ENCODE data around the gene DPP10.

Gene DPP10

DNA sequence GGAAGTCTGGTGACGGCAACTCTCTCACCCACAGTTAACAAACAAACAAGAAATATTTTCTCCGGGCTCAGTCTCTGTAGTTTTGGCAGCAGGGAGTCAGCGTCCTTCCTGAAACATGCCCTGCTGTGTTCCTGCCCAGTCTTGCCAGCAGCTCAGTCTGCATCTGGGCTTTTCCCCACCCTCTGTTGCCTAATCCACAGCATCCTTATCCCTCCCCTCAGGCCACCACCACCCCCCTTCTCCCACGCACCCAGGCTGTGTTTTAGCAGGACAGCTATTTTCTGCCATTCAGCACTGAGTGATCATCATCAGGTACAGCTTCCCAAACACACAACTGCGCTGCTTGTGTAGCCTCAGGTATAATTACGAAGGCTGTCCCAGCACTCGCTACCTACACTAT lies 168.2 kb downstream of the DPP10 start:
- DNase-seq = no peak

DNA sequence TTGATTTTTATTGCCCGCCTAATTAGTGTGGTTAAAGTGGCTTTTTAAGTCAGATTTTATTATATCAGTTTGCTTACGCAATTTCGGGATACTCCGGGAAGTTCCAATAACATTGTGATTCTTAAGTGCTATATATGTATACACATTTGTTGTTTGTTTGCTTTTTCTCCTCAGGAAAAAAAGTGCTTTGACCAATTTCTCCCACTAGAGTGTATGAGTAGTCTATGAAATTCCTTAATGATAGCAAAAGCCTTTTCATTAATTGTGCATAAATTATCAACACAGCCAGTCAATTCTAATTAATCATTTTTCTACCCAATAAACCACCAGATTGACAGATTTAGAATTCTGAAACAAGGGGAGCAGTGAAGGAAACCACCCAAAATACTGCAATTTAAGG lies 172.2 kb downstream of the DPP10 start:
- DNase-seq = no peak

DNA sequence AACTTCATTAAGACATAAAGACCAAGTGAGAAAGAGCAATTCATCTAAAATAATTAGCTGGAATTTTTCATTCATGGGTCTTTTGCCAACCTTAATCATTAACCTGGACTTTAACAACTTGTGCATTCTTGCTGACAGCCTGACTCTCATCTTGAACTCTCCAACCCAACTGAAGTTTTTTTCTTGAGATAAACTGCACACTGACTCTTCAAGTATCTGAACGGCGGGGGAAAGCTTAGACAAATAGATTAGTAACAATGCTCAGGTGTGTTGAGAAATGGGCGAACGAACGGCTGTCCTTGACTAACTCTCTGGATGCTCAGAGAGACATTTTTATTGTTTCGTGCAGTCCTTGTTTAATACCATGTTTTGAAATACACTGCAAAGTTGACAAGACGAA lies 186.0 kb downstream of the DPP10 start:
- DNase-seq = no peak

DNA sequence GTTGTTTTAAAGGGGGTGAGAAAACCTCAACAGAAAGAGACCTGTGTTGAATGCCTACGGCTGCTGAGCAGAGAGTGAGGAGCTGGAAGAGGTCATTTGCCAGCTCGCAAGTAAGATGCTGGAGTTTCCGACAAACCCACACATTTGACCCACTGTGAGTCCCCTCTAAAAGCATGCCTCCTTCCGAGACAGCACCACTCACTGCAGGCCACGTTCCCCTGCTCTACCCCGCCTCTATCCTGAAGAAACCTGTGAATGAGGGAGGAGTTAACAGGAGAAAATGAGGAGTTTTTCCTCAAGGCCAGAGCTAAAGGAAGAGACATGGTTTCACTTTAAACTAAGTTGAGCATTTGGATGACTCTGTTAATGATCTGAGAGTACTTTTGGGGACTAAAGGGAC lies 188.7 kb downstream of the DPP10 start:
- DNase-seq = no peak

DNA sequence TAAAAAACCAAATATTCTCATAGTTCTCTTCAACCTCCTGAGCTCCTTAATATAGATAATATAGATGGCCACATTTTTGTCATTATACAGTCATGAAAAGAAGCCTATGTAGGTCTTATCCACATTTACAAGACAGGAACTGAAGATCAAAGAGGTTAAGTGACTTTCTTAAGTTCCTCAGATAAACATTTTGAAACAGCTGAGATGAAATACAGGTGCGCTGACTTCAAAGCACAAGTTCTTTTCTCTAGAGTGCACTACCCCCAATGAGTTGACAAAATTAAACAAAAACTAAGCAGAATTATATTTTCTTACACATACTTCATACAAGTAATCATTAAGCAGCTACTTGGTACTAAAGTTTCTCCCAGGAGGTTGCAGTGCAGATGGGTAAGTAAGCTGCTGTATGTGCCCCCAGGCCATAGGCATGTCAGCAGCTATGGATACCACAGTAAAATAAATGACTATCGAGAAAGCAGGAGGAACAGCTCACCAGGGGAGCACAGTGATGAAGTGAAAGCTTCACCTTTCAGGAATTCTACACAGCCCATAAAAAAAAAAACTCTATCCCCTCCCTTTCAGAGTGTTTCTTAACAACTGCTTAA lies 199.8 kb downstream of the DPP10 start:
- no peak for DNase-seq

DNA sequence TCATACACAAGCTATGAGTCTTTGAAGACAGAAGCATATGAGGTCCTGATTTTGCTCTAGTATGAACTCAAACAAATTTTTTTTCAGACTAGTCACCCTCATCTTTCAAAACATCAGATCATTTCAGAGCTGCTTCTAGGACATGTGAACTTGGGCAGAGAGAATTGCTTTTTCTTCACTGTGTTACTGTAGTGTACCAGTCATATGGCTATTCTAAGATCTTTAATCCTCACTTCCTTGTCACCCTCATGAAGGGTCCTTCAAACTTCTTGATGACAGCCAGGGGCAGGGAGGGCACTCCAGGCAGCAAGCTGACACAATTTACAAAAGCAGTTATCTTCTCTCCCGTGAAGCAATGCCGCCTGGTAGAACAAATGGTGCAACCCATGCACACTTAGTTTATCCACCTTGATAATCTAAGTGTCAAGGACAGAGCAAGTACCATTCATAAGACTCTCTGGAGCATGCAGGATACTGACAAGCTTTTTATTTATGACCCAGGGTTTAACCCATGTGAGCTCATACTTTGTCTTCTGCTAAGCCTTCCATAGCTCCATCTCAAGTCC lies 200.6 kb downstream of the DPP10 start:
- peak; percentile 45 for DNase-seq

DNA sequence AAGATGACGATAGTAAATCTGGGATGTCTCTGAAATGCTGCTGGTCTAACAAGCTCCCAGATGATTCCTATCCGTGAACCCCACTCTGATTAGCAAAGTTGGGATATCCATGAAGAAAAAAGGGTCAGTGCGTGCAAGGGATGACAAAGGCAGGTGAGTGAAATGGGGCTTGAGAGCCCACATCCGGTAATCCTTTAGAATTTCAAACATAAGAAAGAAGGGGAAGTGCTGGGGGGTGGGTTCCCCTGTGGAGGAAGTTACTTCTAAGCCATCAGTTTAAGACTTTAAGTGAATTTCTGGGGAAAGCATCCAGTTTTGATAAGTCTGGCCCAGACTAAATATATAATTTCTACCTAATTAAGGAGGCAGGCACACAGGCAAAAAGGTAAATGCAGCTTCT lies 209.5 kb downstream of the DPP10 start:
- DNase-seq = no peak

DNA sequence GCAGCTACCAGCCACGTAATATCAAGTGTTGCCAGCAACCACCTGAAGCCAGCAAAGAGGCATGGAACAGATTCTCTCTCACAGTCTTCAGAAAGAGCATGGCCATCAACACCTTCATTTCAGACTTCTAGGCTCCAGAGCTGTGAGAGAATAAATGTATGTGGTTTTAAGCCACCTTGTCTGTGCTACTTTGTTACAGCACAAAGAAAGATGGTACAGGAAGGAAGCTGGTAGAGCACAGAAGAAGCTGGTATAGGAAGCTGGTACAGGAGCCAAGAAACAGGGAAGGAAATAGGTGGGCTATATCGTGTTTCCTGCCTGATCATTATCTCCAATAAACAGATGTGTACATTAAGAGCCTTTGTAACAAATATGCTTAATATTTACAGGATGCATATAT lies 217.4 kb downstream of the DPP10 start:
- no peak for DNase-seq

DNA sequence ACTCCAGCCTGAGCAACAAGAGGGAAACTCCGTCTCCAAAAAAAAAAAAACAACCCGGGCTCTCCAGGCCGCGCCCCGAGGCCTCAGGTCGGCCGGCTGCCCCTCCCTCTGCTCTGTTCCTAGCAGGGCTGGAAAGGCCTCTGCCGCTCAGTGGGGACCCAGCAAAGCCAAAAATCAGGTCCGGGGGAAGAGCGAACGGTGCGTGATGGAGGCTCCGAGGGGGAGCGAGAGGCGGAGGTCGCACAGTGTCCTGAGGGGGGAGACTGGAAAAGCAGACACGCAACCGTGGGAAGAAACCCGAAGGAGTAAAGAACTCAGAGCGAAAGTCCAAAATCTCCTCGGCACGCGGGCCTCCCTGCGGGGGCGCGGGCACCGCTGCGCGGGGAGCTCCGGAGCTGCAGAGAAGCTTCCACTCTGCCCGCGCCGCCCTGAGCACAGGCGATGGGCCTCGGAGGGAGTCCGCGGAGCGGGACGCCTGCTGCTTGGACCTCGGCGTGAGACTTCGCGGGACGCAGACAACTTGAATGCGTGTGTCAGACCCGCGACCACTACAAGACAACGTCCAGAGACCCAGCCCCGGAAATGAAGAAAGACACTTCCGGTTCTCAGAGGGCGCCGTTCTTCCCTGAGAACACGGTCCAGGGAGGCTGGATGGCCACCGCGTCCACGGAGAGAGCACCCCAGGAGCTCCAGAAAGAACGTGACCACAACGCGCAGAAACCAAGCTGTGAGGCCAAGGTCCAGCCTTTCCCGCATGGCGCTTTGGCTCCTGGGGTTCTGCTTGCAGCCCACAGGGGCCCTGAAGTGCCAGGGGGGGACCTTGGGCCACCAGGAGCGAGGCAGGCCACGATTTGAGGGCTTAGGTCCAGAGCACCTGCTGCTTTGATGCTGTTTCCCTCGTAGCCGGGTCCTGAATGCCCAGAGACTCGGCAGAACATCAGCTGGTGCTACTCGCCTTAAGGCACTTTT lies 219.8 kb downstream of the DPP10 start:
- no peak for DNase-seq

DNA sequence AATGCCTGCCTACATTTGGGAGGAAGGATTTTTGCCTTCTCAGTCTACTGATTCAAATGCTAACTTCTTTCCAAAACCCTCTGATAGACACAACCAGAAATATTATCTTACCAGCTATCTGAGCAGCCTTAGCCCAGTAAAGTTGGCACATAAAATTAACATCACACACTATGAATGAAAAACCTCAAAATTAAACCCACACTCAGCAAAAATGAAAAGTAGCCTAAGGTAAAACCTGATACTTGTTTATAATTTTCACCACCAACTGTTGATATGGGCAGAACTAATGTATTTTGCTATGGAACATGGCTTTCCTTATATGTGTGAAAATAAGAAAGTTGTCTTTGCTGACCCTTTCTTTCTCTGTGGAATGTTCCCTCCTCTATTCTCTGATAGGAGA lies 226.0 kb downstream of the DPP10 start:
- DNase-seq = no peak

DNA sequence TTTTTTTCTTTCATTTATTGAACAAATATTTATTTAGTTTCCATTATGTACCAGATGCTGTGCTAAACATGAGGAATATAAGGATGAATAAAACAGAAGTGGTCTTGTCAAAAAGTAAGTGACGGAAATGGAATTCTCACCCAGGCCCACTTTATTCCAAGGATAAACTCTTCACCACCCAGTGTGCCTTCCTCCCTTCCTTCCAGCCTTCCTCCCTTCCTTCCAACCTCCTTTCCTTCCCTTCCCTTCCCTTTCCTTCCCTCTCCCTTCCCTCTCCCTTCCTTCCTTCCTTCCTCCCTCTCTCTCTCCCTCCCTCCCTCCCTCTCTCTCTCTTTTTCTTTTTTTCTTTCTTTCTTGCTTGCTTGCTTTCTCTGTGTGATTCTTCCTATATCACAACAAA lies 240.8 kb downstream of the DPP10 start:
- DNase-seq = no peak

DNA sequence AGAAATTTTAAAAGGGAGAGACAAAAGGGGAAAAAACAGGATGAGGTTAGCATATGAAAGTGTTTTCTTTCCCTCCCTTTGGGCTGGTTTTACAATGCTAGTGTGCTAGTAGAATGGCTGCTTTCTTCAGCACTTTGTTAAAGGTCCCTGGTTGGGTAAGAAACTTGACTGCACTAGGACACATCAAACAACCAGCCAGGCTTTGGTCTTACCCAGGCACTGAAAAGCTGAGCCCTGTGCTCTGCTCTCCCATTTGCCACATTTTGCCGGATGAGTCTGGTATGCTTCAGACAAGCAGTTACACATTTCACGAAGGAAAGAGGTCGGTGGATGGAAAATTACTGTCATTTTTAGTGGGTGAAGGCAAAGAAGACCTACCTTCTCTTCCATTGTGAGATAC lies 242.0 kb downstream of the DPP10 start:
- DNase-seq = no peak

DNA sequence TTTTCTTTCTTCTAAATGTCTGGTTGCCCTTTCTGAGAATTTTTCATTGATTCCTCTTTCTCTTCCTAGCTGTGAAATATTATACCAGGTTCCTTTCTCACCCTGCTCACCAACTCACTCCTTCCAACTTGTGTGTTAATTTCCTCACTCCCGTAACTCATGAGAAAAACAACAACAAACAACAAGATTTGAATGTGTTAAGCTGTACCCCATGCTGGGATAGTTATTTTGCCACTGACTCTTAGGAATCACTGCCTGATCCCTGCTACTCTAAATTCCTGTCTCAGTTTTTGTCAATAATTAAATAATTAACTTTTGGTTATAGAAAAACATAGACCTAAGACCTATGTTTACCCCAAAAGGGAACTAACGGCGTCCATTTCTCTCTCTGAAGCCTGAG lies 242.7 kb downstream of the DPP10 start:
- no peak for DNase-seq

DNA sequence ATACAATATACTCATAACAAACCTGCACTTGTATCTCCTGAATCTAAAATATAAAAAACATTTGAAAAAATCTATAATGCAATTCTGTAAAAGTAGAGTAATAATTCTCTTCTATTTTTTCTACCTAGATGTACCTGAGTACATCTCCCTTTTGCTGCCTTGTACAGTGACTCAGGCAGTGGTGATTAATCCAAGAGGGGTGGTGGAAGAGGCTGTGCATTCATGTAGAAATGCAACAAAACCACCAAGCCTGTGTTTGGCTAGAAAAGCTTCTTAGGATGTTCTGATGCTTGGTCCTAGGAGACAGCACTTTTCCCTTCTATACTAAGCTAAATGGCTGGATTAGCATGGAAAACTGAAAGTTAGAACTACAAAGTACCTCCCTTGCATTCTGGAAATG lies 245.8 kb downstream of the DPP10 start:
- no peak for DNase-seq

DNA sequence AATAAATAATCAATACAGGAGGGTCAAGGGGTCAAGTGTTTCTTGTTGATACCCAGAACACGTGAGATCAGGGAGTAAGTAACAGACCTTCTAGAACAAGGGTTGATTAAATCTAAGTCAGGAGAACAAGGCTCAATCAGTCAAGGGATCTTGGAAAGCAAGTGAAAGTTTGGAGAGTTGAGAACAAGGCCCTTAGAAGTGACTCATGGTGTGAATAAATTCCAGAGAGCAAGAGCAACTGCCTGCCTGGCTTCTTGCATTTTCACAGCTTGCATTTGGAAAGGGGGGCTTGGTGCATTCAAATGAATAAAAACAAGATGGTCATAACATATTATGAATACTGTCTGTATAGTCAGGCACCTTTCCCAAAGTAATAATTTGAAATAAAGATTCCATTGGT lies 256.1 kb downstream of the DPP10 start:
- DNase-seq = no peak

DNA sequence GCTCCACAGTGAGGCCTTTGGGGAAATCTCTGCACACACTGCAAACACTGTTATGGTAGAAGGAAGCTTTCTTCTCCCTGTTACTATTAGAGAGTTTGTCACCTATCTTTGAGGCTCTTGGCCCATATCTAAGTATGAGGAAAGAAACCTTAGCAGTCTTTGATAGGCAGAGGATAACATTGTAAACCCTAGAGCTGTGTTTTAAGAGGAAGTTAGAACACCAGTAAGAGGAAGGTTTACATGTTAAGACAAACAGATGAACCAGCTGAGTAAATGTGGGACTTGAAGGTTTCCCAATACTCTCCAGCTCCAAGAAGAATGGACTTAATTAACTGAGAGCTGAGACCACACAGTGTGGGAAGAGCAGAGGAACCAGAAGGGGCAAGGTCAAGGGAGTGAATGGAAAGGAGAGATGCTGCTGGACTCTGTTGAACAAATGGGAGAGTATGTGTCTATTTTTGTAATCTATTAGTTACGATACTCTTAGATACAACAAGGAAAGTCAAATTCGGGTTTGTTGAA lies 257.0 kb downstream of the DPP10 start:
- no peak for DNase-seq

DNA sequence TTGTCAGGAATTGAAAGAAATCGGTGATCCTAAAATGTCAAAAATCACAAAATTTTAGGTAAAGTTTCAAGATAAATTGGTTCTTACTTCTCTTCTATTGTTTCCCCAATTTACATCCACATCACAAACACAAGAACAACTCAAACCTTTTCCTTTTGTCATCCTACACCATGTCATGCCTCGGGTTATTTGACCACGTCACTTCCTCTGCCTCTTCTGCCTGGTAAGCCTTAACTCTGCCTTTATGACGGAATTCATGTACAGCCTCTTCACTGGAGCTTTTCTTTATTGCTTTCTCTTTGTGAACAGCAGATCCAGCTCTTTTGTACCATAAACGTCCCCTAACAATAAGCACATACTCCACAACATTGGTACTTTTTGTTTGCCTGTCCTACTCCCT lies 258.0 kb downstream of the DPP10 start:
- DNase-seq = no peak

DNA sequence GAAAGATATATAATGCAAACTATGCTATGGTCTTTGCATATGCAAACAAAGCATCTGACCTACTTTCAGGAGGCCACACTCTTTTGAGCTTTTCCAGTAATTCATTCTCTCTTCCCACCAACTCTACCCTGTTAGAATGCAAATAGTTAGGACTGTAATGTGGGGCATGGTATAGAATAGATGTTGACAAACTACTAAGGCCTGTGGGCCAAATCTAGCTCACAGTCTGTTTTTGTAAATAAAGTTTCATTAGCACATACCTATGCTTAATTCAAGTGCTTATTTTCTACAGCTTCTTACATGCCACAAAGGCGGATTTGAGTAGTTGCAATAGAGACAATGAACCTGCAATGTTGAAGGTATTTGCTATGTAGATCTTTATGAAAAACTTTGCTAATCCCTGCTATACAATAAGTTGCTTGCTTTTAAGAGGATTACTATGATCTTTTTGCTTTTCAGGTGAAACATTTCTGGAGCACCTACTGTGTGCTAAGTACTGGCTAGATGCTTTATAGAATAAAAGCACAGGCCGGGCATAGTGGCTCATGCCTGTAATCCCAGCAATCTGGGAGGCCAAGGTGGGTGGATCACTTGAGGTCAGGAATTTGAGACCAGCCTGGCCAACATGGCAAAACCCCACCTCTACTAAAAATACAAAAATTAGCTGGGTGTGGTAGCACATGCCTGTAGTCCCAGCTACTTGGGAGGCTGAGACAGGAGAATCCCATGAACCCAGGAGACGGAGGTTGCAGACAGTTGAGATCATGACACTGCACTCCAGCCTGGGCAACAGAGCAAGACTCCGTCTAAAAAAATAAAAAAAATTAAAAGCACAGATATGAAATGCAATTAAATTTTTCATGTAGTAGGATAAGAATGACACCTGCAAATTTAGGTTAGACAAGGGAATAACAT lies 267.8 kb downstream of the DPP10 start:
- no peak for DNase-seq

DNA sequence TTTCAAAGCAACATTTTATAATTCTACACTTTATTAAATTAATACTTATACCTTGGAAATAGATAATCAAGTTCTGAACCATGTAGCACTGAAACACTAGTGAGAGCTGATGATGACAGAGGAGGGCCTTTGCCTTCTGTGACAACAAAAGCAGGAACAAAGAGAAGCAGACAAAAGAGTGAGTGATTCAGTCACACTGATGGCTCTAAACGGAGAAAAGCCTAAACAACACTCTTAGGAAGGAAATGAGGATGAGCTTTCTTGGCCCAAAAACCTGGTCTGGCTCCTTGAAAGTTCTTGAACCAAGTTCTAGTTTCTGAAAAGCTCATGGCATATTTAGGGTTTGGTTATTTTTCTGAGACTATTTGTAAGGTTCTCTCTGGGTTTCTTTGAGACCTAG lies 271.9 kb downstream of the DPP10 start:
- DNase-seq = no peak

DNA sequence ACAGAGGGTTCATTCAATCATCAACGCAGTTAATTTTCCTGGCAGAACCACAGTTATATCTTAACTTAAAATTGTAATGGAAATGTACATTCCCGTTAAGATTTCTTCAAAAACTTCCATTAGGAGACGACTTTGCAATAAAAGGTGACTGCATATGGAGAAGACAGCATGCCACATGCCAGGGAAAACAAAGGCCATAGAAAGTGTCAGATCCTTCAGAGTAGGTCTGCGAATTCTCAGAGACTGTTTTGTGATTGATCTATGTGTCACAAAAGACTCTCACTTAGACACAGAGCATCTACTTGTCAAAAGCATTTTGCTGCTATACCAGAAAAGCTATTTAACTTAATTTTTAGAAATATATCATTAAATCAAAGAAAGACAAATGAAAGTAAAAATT lies 274.6 kb downstream of the DPP10 start:
- DNase-seq = no peak

DNA sequence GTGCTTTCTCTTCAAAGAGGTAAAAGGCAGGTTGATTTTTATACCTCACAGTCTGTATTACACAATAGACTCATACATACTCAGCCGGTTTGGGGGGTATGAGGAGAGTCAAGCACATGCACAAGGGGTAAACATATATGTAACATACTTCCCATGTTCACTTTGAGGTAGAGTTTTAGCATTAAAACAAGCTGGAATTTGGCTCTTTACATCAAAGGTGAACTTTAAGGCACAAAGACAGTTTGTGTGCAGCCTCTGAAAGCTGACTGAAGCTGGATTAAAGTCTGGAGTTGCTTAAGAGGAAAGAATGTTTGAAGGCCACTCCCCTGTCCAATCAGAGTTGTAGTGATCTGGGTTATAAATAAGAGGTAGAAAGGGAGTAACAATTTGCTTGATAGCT lies 282.0 kb downstream of the DPP10 start:
- no peak for DNase-seq

DNA sequence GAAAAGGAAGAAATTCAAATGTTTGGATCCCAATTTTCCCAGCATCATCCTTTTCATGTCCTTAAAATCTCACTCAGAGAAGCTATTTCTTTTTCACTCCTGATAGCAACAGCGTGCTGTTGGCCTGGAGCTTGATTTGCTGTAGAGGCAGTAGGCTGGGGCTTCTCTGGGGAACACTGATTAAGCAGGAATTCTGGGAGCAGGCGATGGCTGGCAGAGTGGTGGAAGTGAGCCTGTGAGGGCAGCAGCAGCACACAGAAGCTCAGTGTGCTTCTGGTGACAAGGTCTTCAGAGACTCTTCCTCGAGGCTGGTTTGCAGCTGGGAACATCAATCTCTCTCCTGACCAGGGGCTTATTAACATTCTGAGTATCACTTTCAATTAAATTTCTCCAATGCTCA lies 284.6 kb downstream of the DPP10 start:
- DNase-seq = no peak

DNA sequence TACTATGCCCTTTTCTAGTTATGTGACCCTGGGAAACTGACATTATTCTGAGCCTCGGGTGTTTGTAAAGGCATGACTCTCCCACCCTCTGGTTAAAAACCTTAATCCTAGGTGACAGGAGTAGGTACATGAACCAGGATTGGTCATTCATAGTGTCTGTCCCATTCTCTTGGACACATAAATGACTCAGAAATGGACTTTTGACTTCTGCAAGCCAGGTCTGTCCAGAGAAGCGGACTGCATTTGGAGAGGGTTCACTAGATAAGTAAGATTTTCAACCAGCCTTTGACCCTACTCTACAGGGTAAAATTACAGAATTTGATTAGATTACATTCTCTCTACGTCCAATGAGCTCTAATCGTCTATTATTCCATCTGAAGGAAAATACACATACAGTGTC lies 285.9 kb downstream of the DPP10 start:
- DNase-seq = no peak
